ENCODE data around the gene TGIF1. TPM values are rescaled to one million over a fixed set of nuclear protein-coding genes. Genes with fewer than 3 reads are reported as not detected.

Gene TGIF1
- polyA plus RNA-seq, 3 donors, result 32.2 to 109 (median 39.8) TPM

- whole genome bisulfite sequencing (ENCODE audit: insufficient coverage), result no CpG with 5 or more reads among the region's 2 CpGs
- no peaks in the 10 kb centered on the region for H3K36me3 Mint-ChIP-seq
- no peak overlapping the region for H3K4me3 ChIP-seq (replicated peaks in 1 of 3; ENCODE audit: low read depth in 2 of 3, low read length in 3 of 3)
- no peak overlapping the region for H3K27ac ChIP-seq (ENCODE audit: low read depth in 1 of 2, low read length in 2 of 2)
- peaks cover 0 to 12% (median 2%) of the 10 kb centered on the region in 7 donors for H3K9me3 Mint-ChIP-seq
- H3K9me3 ChIP-seq (replicated peaks in 1 of 2; ENCODE audit: control insufficient read depth in 1 of 2, insufficient read depth in 1 of 2, low read length in 2 of 2), result no peaks in the 10 kb centered on the region
- H3K4me2 ChIP-seq (replicated peaks; ENCODE audit: extremely low read depth, low read length, poor library complexity, severe bottlenecking), result no peak overlapping the region
- no peak for DNase-seq
- TF ChIP-seq CTCF (IDR thresholded peaks at IDR 0.05), result no peak
- no peaks in the 10 kb centered on the region for H3K36me3 ChIP-seq (replicated peaks in 1 of 2; ENCODE audit: control insufficient read depth in 1 of 2, insufficient read depth in 2 of 2, low read length in 2 of 2)
- no peaks in the 10 kb centered on the region for H4K20me1 ChIP-seq (ENCODE audit: insufficient read depth, low read length)
- no peak overlapping the region for H2AFZ ChIP-seq (ENCODE audit: insufficient read depth, low read depth, low read length, poor library complexity, severe bottlenecking)
- no peak overlapping the region for H3K9ac ChIP-seq (ENCODE audit: insufficient read depth, low read length, poor library complexity, severe bottlenecking)
- H3K27ac Mint-ChIP-seq, result no peak overlapping the region
- H3K27me3 Mint-ChIP-seq (ENCODE audit: low read depth in 3 of 3), result peaks cover 0 to 4% (median 0%) of the 10 kb centered on the region in 3 donors
- peaks cover 3 to 8% of the 10 kb centered on the region in 2 donors for H3K4me1 ChIP-seq (ENCODE audit: control insufficient read depth in 1 of 2, insufficient read depth in 2 of 2, low read length in 2 of 2)
- no peak overlapping the region for H3K4me3 Mint-ChIP-seq
- no peaks in the 10 kb centered on the region for H3K79me2 ChIP-seq (ENCODE audit: insufficient read depth, low read length)
- peaks cover 6% of the 10 kb centered on the region for H3K4me1 Mint-ChIP-seq
- no peaks in the 10 kb centered on the region for H3K27me3 ChIP-seq (ENCODE audit: control insufficient read depth in 2 of 2, insufficient read depth in 2 of 2, low read length in 2 of 2)
- intact Hi-C loops (cut with micrococcal nuclease), result no loop called here
Observed at GRCh38 chr18:3420919-3421279, 29.1 kb upstream of the TGIF1 start.

GRCh38 chr18:3422905-3423304, 27.1 kb upstream of the TGIF1 start:
- Histone ChIP-seq H2AFZ (ENCODE audit: insufficient read depth, low read depth, low read length, poor library complexity, severe bottlenecking) (no peak overlapping the region), H3K4me2 (replicated peaks; ENCODE audit: extremely low read depth, low read length, poor library complexity, severe bottlenecking) (no peak overlapping the region), H3K9ac (ENCODE audit: insufficient read depth, low read length, poor library complexity, severe bottlenecking) (no peak overlapping the region), H3K36me3 (replicated peaks in 1 of 2; ENCODE audit: control insufficient read depth in 1 of 2, insufficient read depth in 2 of 2, low read length in 2 of 2) (no peaks in the 10 kb centered on the region), H3K79me2 (ENCODE audit: insufficient read depth, low read length) (no peaks in the 10 kb centered on the region), H4K20me1 (ENCODE audit: insufficient read depth, low read length) (no peaks in the 10 kb centered on the region), H3K4me1 (ENCODE audit: control insufficient read depth in 1 of 2, insufficient read depth in 2 of 2, low read length in 2 of 2) (peaks cover 3 to 8% of the 10 kb centered on the region in 2 donors), H3K4me3 (replicated peaks in 1 of 3; ENCODE audit: low read depth in 2 of 3, low read length in 3 of 3) (no peak overlapping the region), H3K9me3 (replicated peaks in 1 of 2; ENCODE audit: control insufficient read depth in 1 of 2, insufficient read depth in 1 of 2, low read length in 2 of 2) (no peaks in the 10 kb centered on the region), H3K27ac (ENCODE audit: low read depth in 1 of 2, low read length in 2 of 2) (no peak overlapping the region), H3K27me3 (ENCODE audit: control insufficient read depth in 2 of 2, insufficient read depth in 2 of 2, low read length in 2 of 2) (no peaks in the 10 kb centered on the region)
- Mint-ChIP-seq H3K4me3 (no peak overlapping the region), H3K27me3 (ENCODE audit: low read depth in 3 of 3) (peaks cover 0 to 4% (median 0%) of the 10 kb centered on the region in 3 donors), H3K9me3 (peaks cover 0 to 12% (median 2%) of the 10 kb centered on the region in 7 donors), H3K27ac (no peak overlapping the region), H3K36me3 (no peaks in the 10 kb centered on the region), H3K4me1 (peaks cover 6% of the 10 kb centered on the region)
- DNase-seq, result no peak
- intact Hi-C loops (cut with micrococcal nuclease), result no loop called here
- WGBS (ENCODE audit: insufficient coverage), result 80% methylated on average over 2 of the region's 10 CpGs
- TF ChIP-seq CTCF (IDR thresholded peaks at IDR 0.05), result no peak

Measured in CD14-positive monocyte (primary cell).